Tibial artery (tissue), 4 donors: ENCODE data around the gene CCDC27.

Experiments
- DNase-seq, 2 donors: peaks; one replicate each; pipeline ENCODE4 v3.0.0-alpha.2; 2019
- H3K27ac ChIP-seq, 2 donors: fragments of 200-600 bp; sonication (generic) in 1 of 2; 1 replicate in 1 of 2; 2 replicates in 1 of 2; pipeline ENCODE4 v1.5.1; 2018 to 2019; ENCODE audit warnings: mild to moderate bottlenecking in 1 of 2
- H3K27me3 ChIP-seq, 2 donors: fragments of 200-600 bp; sonication (generic) in 1 of 2; one replicate each; pipeline versions ENCODE4 v1.5.1 to v1.6.0; 2016 to 2019
- H3K36me3 ChIP-seq, 3 donors: fragments of 200-600 bp; sonication (generic) in 2 of 3; one replicate each; pipeline ENCODE4 v1.5.1; 2016 to 2019; ENCODE audit warnings: mild to moderate bottlenecking in 2 of 3
- H3K4me1 ChIP-seq, 4 donors: fragments of 200-600 bp; sonication (generic) in 2 of 4; 1 replicate in 3 of 4; 2 replicates in 1 of 4; pipeline ENCODE4 v1.5.1; 2016 to 2019
- H3K4me3 ChIP-seq, 2 donors: fragments of 200-600 bp; sonication (generic) in 1 of 2; 1 replicate in 1 of 2; 2 replicates in 1 of 2; pipeline ENCODE4 v1.5.1; 2018 to 2019; ENCODE audit warnings: mild to moderate bottlenecking in 2 of 2
- H3K9me3 ChIP-seq, 3 donors: fragments of 200-600 bp; sonication (generic) in 1 of 3; one replicate each; pipeline ENCODE4 v1.5.1; 2016 to 2019
- intact Hi-C: fragments of 100-400 bp; cut with DNase I; formaldehyde crosslinking; loops from one replicate; pipeline ENCODE4 v1.15.0; 2023; ENCODE audit warnings: low total_unique reads
- TF ChIP-seq, protein P1 (sequence below), 2 experiments: fragments of 200-600 bp in 1 of 2; fragments of 450-650 bp in 1 of 2; IDR thresholded peaks; one replicate each; pipeline ENCODE4 v1.5.1; 2017 to 2019; ENCODE audit warnings: antibody characterized with exemption in 2 of 2, mild to moderate bottlenecking in 1 of 2, moderate library complexity in 1 of 2

The CCDC27 gene

DNA sequence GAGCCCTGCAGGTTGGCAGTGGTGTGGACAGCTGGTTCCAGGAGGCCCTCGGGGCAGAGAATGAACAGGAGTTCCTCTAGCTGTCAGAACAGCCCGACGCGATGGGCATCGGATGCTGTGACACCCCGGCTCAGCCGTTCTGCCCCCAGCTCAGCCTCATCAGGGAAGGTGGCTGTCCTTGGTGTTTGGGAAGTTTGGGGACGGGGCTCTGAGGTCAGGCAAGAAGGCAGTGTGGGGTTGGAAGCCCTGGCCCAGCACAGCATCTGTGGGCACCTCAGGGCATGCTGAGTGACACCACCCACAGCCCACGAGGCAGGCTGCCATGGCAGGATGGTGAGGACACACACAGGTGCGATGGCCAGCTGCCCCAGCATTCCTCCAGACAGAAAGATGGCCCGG, 40.9 kb upstream of the CCDC27 start:
- intact Hi-C loops = loop anchor here (10.0 kb wide), 1 partner anchor 237 kb away; no protein-coding TSS in a partner anchor
- peaks cover 0 to 90% of the 10 kb centered on the region in 2 donors for H3K27me3 ChIP-seq

DNA sequence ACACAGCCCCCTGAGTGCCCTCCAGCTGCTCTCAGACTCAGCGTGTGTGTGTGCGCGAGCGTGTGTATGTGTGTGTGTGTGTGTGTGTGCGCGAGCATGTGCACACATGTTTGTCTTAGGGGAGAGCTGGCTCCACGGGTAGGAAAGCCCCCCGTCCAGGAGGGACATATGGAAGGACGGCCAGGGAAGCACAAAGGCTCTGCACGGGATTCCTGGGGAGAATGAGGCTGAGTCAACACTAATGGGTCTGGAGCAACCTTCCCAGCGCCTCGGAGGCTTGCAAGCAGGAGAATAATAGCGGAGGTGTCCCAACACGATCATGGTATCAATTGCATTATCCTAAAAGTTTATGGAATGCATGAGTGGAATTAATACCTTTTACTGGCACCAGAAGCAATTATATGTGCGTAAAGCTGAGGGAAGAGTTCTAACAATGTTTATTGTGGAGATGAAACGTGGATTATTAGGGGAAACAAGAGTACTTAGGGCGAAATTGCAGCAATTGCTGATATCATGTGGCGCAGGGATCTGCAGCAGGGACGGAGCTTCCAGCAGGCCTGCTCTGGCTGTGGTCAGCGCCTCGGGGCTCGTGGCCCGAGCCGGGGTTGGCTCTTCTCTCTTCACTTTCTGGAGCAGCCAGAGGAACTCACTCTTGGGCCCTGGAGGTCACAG, 40.3 kb upstream of the CCDC27 start:
- intact Hi-C loops = loop anchor here (10.0 kb wide), 1 partner anchor 237 kb away; no protein-coding TSS in a partner anchor
- DNase-seq = no peak
- no peak overlapping the region for H3K4me3 ChIP-seq
- TF ChIP-seq, protein P1, sequence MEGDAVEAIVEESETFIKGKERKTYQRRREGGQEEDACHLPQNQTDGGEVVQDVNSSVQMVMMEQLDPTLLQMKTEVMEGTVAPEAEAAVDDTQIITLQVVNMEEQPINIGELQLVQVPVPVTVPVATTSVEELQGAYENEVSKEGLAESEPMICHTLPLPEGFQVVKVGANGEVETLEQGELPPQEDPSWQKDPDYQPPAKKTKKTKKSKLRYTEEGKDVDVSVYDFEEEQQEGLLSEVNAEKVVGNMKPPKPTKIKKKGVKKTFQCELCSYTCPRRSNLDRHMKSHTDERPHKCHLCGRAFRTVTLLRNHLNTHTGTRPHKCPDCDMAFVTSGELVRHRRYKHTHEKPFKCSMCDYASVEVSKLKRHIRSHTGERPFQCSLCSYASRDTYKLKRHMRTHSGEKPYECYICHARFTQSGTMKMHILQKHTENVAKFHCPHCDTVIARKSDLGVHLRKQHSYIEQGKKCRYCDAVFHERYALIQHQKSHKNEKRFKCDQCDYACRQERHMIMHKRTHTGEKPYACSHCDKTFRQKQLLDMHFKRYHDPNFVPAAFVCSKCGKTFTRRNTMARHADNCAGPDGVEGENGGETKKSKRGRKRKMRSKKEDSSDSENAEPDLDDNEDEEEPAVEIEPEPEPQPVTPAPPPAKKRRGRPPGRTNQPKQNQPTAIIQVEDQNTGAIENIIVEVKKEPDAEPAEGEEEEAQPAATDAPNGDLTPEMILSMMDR (IDR thresholded peaks at IDR 0.05) = no peak
- peaks cover 0 to 90% of the 10 kb centered on the region in 2 donors for H3K27me3 ChIP-seq
- H3K4me1 ChIP-seq = peaks cover 0 to 12% (median 2%) of the 10 kb centered on the region in 4 donors
- H3K9me3 ChIP-seq = no peaks in the 10 kb centered on the region
- H3K36me3 ChIP-seq = no peaks in the 10 kb centered on the region
- no peak overlapping the region for H3K27ac ChIP-seq

More for the DNA sequence above, 40.9 kb upstream of the CCDC27 start:
- DNase-seq = no peak
- Histone ChIP-seq H3K4me3 (no peak overlapping the region), H3K9me3 (no peaks in the 10 kb centered on the region), H3K36me3 (no peaks in the 10 kb centered on the region), H3K4me1 (peaks cover 0 to 12% (median 2%) of the 10 kb centered on the region in 4 donors), H3K27ac (no peak overlapping the region)
- TF ChIP-seq, protein P1 (IDR thresholded peaks at IDR 0.05) = no peak

DNA sequence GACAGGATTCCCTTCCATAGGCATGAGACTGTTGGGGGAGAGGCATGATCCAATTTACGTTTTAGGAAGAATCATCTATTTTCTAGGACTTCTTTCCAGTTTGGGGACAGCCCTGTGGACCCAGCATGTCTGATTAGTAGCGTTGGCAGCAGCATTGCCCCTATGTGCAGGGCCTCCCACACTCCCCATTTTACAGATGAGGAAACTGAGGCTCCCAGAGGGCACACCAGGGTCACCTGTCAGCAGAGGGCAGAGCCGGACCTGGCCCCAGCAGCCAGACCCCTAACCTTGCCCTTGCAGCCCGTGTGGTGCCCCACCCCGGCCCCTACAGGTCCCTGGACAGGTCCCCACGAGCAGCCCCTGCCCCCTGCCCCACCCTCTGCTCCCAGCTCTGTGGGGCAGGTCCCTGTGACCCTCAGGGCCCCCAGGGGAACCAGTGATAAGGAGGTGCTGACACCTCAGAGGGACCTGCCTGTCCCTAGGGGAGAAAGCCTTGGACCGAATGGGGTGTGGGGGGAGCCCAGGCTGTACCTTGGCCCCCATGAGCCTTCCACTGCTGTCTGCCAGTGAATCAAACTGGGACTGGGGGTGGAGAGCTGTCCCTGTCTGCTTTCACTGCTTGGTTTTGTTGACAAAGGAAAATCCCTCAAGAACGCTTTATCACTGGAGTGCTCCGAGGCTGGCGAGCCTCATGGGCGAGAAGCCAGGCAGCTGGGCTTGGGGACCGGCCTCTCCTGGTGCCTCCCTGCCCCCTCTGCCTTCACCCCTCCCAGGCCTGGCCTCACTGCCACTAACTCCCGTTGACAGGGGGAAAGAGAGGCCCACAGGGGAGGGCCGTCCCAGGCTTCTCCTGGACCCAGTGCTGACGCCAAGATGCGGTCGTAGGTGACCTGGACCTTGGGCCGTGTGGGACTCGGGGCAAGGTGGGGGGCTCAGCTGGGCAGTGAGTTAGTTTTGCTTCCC, 39.4 kb upstream of the CCDC27 start:
- no peak for DNase-seq
- Histone ChIP-seq H3K9me3 (no peaks in the 10 kb centered on the region), H3K27ac (no peak overlapping the region), H3K27me3 (peaks cover 0 to 90% of the 10 kb centered on the region in 2 donors), H3K4me1 (peaks cover 0 to 12% (median 2%) of the 10 kb centered on the region in 4 donors), H3K4me3 (no peak overlapping the region), H3K36me3 (no peaks in the 10 kb centered on the region)
- TF ChIP-seq, protein P1 (IDR thresholded peaks at IDR 0.05) = no peak
- intact Hi-C loops = loop anchor here (10.0 kb wide), 1 partner anchor 238 kb away; no protein-coding TSS in a partner anchor

DNA sequence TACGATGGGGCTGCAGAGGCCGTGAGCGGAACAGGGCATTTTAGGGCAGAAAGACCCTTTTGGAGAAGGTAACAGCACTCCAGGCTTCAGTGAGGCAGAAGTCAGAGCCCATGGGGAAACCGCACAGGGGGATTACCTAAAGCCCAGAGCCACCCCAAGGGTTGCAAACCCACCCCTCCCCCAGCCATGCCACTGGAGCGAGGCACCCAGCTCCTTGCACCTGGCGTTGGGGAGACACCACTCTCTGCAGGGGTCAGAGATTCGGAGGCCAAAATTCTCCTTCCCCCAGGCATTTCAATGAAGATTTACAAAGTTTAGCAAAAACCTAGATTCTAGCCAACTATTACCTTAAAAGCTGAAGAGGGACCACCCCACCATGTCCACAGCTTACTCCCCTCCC, 38.4 kb upstream of the CCDC27 start:
- peaks cover 0 to 90% of the 10 kb centered on the region in 2 donors for H3K27me3 ChIP-seq
- no peaks in the 10 kb centered on the region for H3K9me3 ChIP-seq
- H3K4me1 ChIP-seq = peaks cover 0 to 6% (median 2%) of the 10 kb centered on the region in 4 donors
- intact Hi-C loops = loop anchor here (10.0 kb wide), 1 partner anchor 239 kb away; no protein-coding TSS in a partner anchor
- no peak overlapping the region for H3K4me3 ChIP-seq
- no peak overlapping the region for H3K27ac ChIP-seq
- no peaks in the 10 kb centered on the region for H3K36me3 ChIP-seq
- TF ChIP-seq, protein P1 (IDR thresholded peaks at IDR 0.05) = no peak
- DNase-seq = no peak

DNA sequence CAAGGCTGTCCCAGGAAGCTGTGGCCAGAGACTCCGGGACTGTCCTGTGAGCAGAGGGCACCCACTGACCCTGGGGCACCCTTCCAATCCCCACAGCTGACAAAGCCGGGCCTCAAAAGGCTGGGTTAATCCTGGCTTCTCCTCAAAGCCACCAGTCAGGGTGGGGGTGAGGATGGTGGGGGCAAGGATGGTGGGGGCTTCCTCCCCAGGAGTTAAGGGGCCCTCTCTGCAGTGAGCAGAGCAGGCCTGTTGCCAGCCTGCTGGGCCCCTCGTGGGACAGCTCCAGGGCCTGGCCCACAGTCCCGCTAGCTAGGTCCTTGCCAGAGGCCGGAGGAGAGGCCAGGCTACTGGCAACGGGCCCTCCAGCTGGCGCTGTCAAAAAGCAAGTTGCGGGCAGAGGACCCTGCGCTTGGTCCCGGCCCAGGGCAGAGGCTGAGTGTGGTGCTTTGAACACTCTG, 37.9 kb upstream of the CCDC27 start:
- peaks cover 0 to 4% (median under 1%) of the 10 kb centered on the region in 4 donors for H3K4me1 ChIP-seq
- no peaks in the 10 kb centered on the region for H3K36me3 ChIP-seq
- TF ChIP-seq, protein P1 (IDR thresholded peaks at IDR 0.05) = no peak
- peaks cover 0 to 90% of the 10 kb centered on the region in 2 donors for H3K27me3 ChIP-seq
- H3K27ac ChIP-seq = no peak overlapping the region
- H3K4me3 ChIP-seq = no peak overlapping the region
- no peak for DNase-seq
- intact Hi-C loops = loop anchor here (10.0 kb wide), 1 partner anchor 240 kb away; no protein-coding TSS in a partner anchor
- H3K9me3 ChIP-seq = no peaks in the 10 kb centered on the region
